Measurements from ENCODE around the gene ERCC6L. TPM values are rescaled to one million over a fixed set of nuclear protein-coding genes. Genes with fewer than 3 reads are reported as not detected.
A peak's percentile ranks its signal among the peaks of the same experiment; 100 is the strongest.

The ERCC6L gene
- total RNA-seq: 8.1 and 8.3 TPM in 2 replicates

GRCh38 chrX:72238721-72239475 lies at the start of gene ERCC6L:
ERCC6L (minus strand) TSS chrX:72239027; CDS start chrX:72238911, 116 bp downstream.
- Mint-ChIP-seq H3K27me3 (no peaks in the 10 kb centered on the region), H3K4me3 (peak within 1 kb of the TSS; percentile 84), H3K36me3 (ENCODE audit: low read depth) (peaks cover 10% of the 10 kb centered on the region), H3K9me3 (no peaks in the 10 kb centered on the region), H3K4me1 (peaks cover 17% of the 10 kb centered on the region), H3K27ac (peak within 1 kb of the TSS; percentile 53)
- intact Hi-C loops (cut with micrococcal nuclease): loop anchor here (2.0 kb wide), 1 partner anchor 58 kb away; the partner anchor contains the start of gene PIN4
- peak; percentile 96 for DNase-seq

GRCh38 chrX:72282302-72282701 lies 43.5 kb upstream of the ERCC6L start:
- Mint-ChIP-seq H3K27ac (no peak overlapping the region), H3K9me3 (no peaks in the 10 kb centered on the region), H3K4me3 (no peak overlapping the region), H3K36me3 (ENCODE audit: low read depth) (no peaks in the 10 kb centered on the region), H3K4me1 (peaks cover 2% of the 10 kb centered on the region), H3K27me3 (peaks cover 14% of the 10 kb centered on the region)
- DNase-seq: no peak
- intact Hi-C loops (cut with micrococcal nuclease): no loop called here

GRCh38 chrX:72280321-72280845 lies 41.6 kb upstream of the ERCC6L start:
- no peak for DNase-seq
- Mint-ChIP-seq H3K9me3 (no peaks in the 10 kb centered on the region), H3K27me3 (peaks cover 14% of the 10 kb centered on the region), H3K36me3 (ENCODE audit: low read depth) (peaks cover 8% of the 10 kb centered on the region), H3K4me3 (no peak overlapping the region), H3K27ac (no peak overlapping the region), H3K4me1 (peaks cover 4% of the 10 kb centered on the region)
- intact Hi-C loops (cut with micrococcal nuclease): no loop called here

DNA sequence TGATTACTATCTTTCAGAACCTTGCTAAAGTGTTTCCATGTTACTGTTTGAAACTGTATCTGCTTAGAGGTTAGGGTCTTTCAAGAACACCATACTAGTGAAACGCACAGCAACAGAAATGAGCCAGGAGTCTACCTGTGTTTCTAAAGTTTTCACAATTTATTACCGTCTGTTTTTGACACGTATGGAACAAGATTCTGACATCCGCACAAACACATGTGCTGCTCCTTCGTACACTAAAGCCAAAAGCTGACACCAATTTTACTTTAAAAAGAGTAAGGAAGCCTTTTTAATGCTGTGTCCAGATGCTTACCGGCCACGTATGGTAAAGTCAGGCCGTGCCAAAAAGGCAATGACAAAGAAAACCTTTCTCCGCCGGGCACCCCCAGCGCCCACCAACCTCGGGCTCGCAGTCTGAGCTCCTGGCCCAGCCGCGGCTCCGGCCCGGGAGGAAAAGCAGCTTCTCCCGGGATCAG lies 37.7 kb upstream of the ERCC6L start:
- H3K9me3 Mint-ChIP-seq: no peaks in the 10 kb centered on the region
- peak overlapping the region; percentile 86 for H3K27ac Mint-ChIP-seq
- peak overlapping the region; percentile 85 for H3K4me3 Mint-ChIP-seq
- intact Hi-C loops (cut with micrococcal nuclease): loop anchor here (2.0 to 10.0 kb wide), 4 partner anchors 32 to 742 kb away; partner anchors contain the start of genes OGT and PIN4
- peaks cover 47% of the 10 kb centered on the region for H3K36me3 Mint-ChIP-seq (ENCODE audit: low read depth)
- no peak for DNase-seq
- H3K27me3 Mint-ChIP-seq: peaks cover 10% of the 10 kb centered on the region
- peaks cover 30% of the 10 kb centered on the region for H3K4me1 Mint-ChIP-seq

GRCh38 chrX:72274526-72274925 lies 35.7 kb upstream of the ERCC6L start:
- intact Hi-C loops (cut with micrococcal nuclease): loop anchor here (10.0 kb wide), 3 partner anchors 90 to 740 kb away; partner anchors contain the start of genes OGT and PIN4
- DNase-seq: no peak
- H3K27me3 Mint-ChIP-seq: peaks cover 7% of the 10 kb centered on the region
- peaks cover 60% of the 10 kb centered on the region for H3K36me3 Mint-ChIP-seq (ENCODE audit: low read depth)
- H3K9me3 Mint-ChIP-seq: no peaks in the 10 kb centered on the region
- peaks cover 37% of the 10 kb centered on the region for H3K4me1 Mint-ChIP-seq
- peak overlapping the region; percentile 85 for H3K4me3 Mint-ChIP-seq
- peak overlapping the region; percentile 79 for H3K27ac Mint-ChIP-seq

DNA sequence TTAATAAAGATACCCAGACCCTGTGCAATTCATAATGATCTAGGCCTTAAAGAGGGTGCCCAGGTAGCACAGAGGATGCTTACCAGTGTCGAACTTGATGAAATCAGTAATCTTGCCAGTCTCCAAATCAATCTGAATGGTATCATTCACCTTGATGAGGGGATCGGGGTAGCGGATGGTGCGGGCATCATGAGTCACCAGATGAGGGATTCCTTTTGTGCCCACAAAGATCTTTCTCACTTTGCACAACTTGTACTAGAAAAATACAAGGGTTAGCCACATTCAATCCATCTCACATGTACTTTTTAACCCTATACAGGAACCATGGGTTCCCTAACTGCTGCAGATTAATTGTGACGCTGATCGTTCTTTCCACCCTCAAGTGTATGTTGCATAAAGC lies 34.9 kb upstream of the ERCC6L start:
- intact Hi-C loops (cut with micrococcal nuclease): loop anchor here (10.0 kb wide), 3 partner anchors 89 to 739 kb away; partner anchors contain the start of genes OGT and PIN4
- Mint-ChIP-seq H3K4me3 (peak overlapping the region; percentile 85), H3K4me1 (peaks cover 37% of the 10 kb centered on the region)

DNA sequence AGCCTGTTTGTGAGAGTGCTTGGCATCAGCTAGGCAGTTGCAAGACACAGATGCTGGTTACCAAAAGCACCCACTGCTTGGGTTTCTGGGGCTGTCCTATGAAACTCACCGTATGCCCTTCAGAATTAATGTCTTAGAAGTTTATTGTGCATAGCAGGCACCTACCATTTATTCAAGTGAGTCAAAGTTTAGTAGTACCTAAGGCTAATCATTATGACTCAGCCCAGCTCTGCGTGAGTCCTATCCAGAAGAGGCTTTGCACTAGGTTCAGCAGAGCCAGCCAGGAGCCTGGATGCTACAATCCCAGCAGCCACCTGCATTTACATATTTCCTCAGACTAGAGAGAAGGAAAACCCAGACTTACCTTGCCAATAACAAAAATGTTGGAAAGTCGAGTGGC lies 34.0 kb upstream of the ERCC6L start:
- Mint-ChIP-seq H3K27ac (peak overlapping the region; percentile 66), H3K4me1 (peaks cover 36% of the 10 kb centered on the region), H3K9me3 (no peaks in the 10 kb centered on the region), H3K36me3 (ENCODE audit: low read depth) (peaks cover 66% of the 10 kb centered on the region), H3K27me3 (no peaks in the 10 kb centered on the region), H3K4me3 (peak overlapping the region; percentile 85)
- intact Hi-C loops (cut with micrococcal nuclease): loop anchor here (10.0 kb wide), 3 partner anchors 88 to 738 kb away; partner anchors contain the start of genes OGT and PIN4
- no peak for DNase-seq

More for the DNA sequence above, 34.9 kb upstream of the ERCC6L start:
- H3K36me3 Mint-ChIP-seq (ENCODE audit: low read depth): peaks cover 64% of the 10 kb centered on the region
- no peak for DNase-seq
- no peaks in the 10 kb centered on the region for H3K27me3 Mint-ChIP-seq
- no peaks in the 10 kb centered on the region for H3K9me3 Mint-ChIP-seq
- peak overlapping the region; percentile 79 for H3K27ac Mint-ChIP-seq

DNA sequence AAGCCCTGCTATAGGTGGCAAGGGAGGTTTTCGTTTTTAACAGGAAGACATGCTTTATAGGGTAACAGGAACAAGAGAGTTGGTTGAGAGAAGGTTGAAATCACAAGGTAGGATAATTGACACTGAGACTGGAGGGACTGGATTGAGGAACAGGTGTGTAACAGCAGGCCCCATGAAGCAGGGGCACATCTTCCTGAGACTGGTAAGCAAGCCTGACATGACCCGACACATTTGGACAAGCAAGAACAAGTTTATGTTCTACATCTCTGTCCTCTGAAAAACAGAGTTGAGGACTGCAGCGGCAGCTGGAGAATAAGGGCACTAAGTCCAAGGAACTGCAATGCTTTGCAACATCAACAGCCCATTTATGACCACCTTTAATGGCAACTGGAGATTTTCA lies 33.0 kb upstream of the ERCC6L start:
- Mint-ChIP-seq H3K27me3 (no peaks in the 10 kb centered on the region), H3K9me3 (no peaks in the 10 kb centered on the region), H3K4me1 (peaks cover 35% of the 10 kb centered on the region), H3K36me3 (ENCODE audit: low read depth) (peaks cover 69% of the 10 kb centered on the region), H3K4me3 (peak overlapping the region; percentile 55), H3K27ac (peak overlapping the region; percentile 72)
- no peak for DNase-seq
- intact Hi-C loops (cut with micrococcal nuclease): loop anchor here (10.0 kb wide), 3 partner anchors 87 to 737 kb away; partner anchors contain the start of genes OGT and PIN4

DNA sequence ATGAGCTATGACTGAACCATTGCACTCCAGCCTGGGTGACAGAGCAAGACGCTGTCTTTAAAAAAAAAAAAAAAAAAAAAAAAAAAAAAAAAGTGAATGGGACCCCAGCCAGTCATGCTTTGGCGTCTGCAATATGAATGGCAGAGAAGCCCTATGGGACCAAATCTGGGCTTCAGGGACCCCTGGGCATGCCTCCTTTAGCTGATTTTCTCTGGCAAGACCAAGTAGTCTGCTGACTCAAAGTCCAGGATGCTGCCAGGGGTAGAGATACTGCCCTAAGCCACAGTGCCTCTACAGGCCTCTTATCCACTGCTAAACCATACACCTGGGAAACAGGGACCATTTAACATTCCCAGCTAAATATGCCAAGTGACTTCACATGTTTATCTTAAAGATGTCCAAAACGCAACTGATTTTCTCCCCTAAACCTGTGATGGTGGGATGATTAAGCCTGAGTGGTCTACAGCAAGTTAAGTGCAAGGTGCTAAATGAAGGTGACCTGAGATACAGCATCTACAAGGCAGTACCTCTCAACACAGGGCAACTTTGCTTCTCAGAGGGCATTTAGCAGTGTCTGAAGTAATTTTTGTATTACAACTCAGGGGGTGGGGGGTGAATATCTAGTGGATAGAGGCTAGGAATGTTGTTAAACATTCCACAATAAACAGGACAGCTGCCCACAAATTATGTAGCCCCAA lies 32.4 kb upstream of the ERCC6L start:
- intact Hi-C loops (cut with micrococcal nuclease): loop anchor here (10.0 kb wide), 3 partner anchors 86 to 736 kb away; partner anchors contain the start of genes OGT and PIN4
- Mint-ChIP-seq H3K9me3 (no peaks in the 10 kb centered on the region), H3K4me1 (peaks cover 35% of the 10 kb centered on the region), H3K36me3 (ENCODE audit: low read depth) (peaks cover 69% of the 10 kb centered on the region), H3K4me3 (peak overlapping the region; percentile 55), H3K27me3 (no peaks in the 10 kb centered on the region), H3K27ac (peak overlapping the region; percentile 30)
- no peak for DNase-seq

- Mint-ChIP-seq H3K4me1 (peaks cover 34% of the 10 kb centered on the region), H3K27me3 (no peaks in the 10 kb centered on the region), H3K36me3 (ENCODE audit: low read depth) (peaks cover 61% of the 10 kb centered on the region), H3K9me3 (no peaks in the 10 kb centered on the region), H3K4me3 (no peak overlapping the region), H3K27ac (peak overlapping the region; percentile 91)
- intact Hi-C loops (cut with micrococcal nuclease): loop anchor here (10.0 kb wide), 3 partner anchors 86 to 736 kb away; partner anchors contain the start of genes OGT and PIN4
- no peak for DNase-seq
These were observed 31.6 kb upstream of the ERCC6L start for GRCh38 chrX:72270316-72270866.

GRCh38 chrX:72269671-72270251 lies 30.9 kb upstream of the ERCC6L start:
- peaks cover 31% of the 10 kb centered on the region for H3K4me1 Mint-ChIP-seq
- H3K9me3 Mint-ChIP-seq: no peaks in the 10 kb centered on the region
- DNase-seq: peak; percentile 69
- H3K36me3 Mint-ChIP-seq (ENCODE audit: low read depth): peaks cover 57% of the 10 kb centered on the region
- H3K27ac Mint-ChIP-seq: peak overlapping the region; percentile 91
- intact Hi-C loops (cut with micrococcal nuclease): loop anchor here (10.0 kb wide), 3 partner anchors 85 to 735 kb away; partner anchors contain the start of genes OGT and PIN4
- no peaks in the 10 kb centered on the region for H3K27me3 Mint-ChIP-seq
- peak overlapping the region; percentile 67 for H3K4me3 Mint-ChIP-seq

GRCh38 chrX:72268597-72269365 lies 30.0 kb upstream of the ERCC6L start:
- intact Hi-C loops (cut with micrococcal nuclease): no loop called here
- Mint-ChIP-seq H3K4me1 (peaks cover 22% of the 10 kb centered on the region), H3K9me3 (no peaks in the 10 kb centered on the region), H3K36me3 (ENCODE audit: low read depth) (peaks cover 47% of the 10 kb centered on the region), H3K27me3 (no peaks in the 10 kb centered on the region), H3K27ac (peak overlapping the region; percentile 91), H3K4me3 (no peak overlapping the region)
- DNase-seq: no peak

Measured in activated CD4-positive, alpha-beta T cell treated with anti-CD3 and anti-CD28 coated beads, Interleukin-2, amount 10 ng/mL, durations not matched to agents 24 days and 14 days (primary cell).